Measurements from ENCODE around the gene ADGRG6.

ADGRG6 gene

DNA sequence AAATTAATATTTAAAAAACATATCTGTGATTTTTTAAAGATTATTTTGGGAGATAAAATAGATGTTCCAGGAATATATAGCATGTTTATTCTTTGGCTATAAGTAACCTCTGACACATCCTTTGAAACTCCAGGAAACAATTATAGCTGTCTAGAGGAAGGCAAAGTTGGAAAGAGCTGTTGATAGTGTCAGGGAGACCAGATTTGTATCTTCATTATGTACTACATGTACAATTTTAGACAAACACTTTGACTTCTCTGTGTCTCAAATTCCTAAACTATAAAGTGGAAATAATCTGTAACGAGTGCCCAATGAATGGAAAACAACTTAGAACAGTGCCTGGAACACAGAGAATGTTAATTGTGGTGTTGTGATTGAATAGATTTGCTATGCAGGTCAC is 25.6 kb upstream of the ADGRG6 start:
- H4K20me1 ChIP-seq (ENCODE audit: insufficient read depth, low read length) = no peaks in the 10 kb centered on the region
- H3K9me3 ChIP-seq (ENCODE audit: low read length) = no peaks in the 10 kb centered on the region
- no peak overlapping the region for H2AFZ ChIP-seq (ENCODE audit: low read length)
- H3K4me2 ChIP-seq (ENCODE audit: low read length) = no peak overlapping the region
- H3K27ac ChIP-seq (ENCODE audit: low read depth, low read length, poor library complexity, severe bottlenecking) = no peak overlapping the region
- no peaks in the 10 kb centered on the region for H3K27me3 ChIP-seq (ENCODE audit: insufficient read depth, low read length)
- TF ChIP-seq EZH2 (IDR thresholded peaks at IDR 0.05; ENCODE audit: borderline replicate concordance, low read length) = no peak
- TF ChIP-seq, protein P1, sequence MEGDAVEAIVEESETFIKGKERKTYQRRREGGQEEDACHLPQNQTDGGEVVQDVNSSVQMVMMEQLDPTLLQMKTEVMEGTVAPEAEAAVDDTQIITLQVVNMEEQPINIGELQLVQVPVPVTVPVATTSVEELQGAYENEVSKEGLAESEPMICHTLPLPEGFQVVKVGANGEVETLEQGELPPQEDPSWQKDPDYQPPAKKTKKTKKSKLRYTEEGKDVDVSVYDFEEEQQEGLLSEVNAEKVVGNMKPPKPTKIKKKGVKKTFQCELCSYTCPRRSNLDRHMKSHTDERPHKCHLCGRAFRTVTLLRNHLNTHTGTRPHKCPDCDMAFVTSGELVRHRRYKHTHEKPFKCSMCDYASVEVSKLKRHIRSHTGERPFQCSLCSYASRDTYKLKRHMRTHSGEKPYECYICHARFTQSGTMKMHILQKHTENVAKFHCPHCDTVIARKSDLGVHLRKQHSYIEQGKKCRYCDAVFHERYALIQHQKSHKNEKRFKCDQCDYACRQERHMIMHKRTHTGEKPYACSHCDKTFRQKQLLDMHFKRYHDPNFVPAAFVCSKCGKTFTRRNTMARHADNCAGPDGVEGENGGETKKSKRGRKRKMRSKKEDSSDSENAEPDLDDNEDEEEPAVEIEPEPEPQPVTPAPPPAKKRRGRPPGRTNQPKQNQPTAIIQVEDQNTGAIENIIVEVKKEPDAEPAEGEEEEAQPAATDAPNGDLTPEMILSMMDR (IDR thresholded peaks at IDR 0.05; ENCODE audit: low read length) = no peak
- no peaks in the 10 kb centered on the region for H3K79me2 ChIP-seq (ENCODE audit: insufficient read depth, low read length)
- H3K36me3 ChIP-seq (ENCODE audit: insufficient read depth, low read length) = no peaks in the 10 kb centered on the region
- no peak overlapping the region for H3K4me3 ChIP-seq (ENCODE audit: low read depth, low read length, poor library complexity, severe bottlenecking)
- no peaks in the 10 kb centered on the region for H3F3A ChIP-seq (ENCODE audit: insufficient read depth, low read length)
- H3K4me1 ChIP-seq (ENCODE audit: insufficient read depth, low read length, severe bottlenecking) = no peaks in the 10 kb centered on the region
- no peak overlapping the region for H3K9ac ChIP-seq (ENCODE audit: low read length)
- H3K9me2 ChIP-seq (ENCODE audit: low read depth, low read length) = no peaks in the 10 kb centered on the region

DNA sequence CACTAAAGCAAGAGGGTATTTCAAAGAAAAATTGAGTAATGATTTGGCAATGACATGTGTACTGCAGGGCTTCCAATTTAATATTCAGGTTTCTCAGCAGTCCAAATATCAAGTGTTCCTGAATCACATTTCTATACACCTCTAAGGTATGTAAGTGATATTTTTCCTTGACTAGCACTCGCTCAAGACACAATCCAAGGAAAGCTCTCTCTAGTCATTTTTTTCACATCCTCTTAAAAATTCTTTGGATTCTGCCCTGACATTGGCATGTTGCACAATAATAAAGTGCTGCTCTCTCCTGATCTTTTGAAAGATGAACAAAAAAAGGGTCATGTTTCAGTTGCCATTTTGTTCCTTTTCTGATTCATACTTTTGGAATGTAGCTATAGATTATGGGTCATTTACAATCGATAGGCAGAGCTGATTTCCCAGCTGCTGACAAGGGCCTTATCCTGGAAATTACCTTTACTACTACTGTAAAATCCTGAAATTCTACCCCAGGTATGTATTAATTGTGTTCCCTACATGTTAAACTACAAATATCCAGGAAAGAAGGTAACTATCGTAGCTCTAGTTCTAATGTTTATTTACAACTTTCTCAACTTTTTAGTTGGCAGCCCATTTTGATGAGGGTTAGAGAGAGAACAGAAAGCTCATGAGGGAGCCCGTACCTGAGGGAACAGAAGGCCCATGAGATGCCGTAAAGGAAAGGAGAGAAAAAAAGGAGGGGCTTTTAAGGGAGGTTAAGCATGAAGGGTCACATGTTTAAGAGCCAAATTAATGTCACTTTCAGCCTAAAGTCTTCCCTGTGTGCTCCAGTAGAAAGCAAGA is 22.2 kb upstream of the ADGRG6 start:
- Histone ChIP-seq H3K9me3 (ENCODE audit: low read length) (no peaks in the 10 kb centered on the region), H3K4me1 (ENCODE audit: insufficient read depth, low read length, severe bottlenecking) (no peaks in the 10 kb centered on the region), H4K20me1 (ENCODE audit: insufficient read depth, low read length) (no peaks in the 10 kb centered on the region), H3K9me2 (ENCODE audit: low read depth, low read length) (no peaks in the 10 kb centered on the region), H2AFZ (ENCODE audit: low read length) (no peak overlapping the region), H3K27me3 (ENCODE audit: insufficient read depth, low read length) (no peaks in the 10 kb centered on the region), H3K9ac (ENCODE audit: low read length) (no peak overlapping the region), H3K79me2 (ENCODE audit: insufficient read depth, low read length) (no peaks in the 10 kb centered on the region), H3K27ac (ENCODE audit: low read depth, low read length, poor library complexity, severe bottlenecking) (no peak overlapping the region), H3K36me3 (ENCODE audit: insufficient read depth, low read length) (no peaks in the 10 kb centered on the region), H3K4me2 (ENCODE audit: low read length) (no peak overlapping the region), H3K4me3 (ENCODE audit: low read depth, low read length, poor library complexity, severe bottlenecking) (no peak overlapping the region), H3F3A (ENCODE audit: insufficient read depth, low read length) (no peaks in the 10 kb centered on the region)
- TF ChIP-seq EZH2 (IDR thresholded peaks at IDR 0.05; ENCODE audit: borderline replicate concordance, low read length) = no peak
- TF ChIP-seq, protein P1 (IDR thresholded peaks at IDR 0.05; ENCODE audit: low read length) = no peak

DNA sequence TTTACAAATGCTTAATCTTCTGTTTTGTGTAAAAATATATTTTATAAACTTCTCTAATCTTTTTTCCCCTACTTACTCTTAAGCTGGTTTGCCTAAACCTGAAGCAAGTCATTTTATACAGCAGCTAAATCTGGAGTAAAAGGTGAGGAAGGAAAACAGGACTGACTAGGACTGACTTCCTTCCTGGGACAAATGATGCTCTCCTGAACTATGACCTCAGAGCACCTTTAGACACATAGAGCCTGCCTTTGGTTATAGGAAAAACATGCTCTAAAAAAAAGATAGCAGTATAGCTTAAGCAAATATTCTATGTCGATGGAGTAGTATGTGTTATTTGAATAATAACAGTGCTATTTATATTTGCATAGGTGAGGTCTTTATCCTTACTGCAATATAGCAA is 21.5 kb upstream of the ADGRG6 start:
- TF ChIP-seq, protein P1 (IDR thresholded peaks at IDR 0.05; ENCODE audit: low read length) = no peak
- TF ChIP-seq EZH2 (IDR thresholded peaks at IDR 0.05; ENCODE audit: borderline replicate concordance, low read length) = no peak
- no peaks in the 10 kb centered on the region for H3K79me2 ChIP-seq (ENCODE audit: insufficient read depth, low read length)
- no peaks in the 10 kb centered on the region for H3K27me3 ChIP-seq (ENCODE audit: insufficient read depth, low read length)
- no peak overlapping the region for H3K4me3 ChIP-seq (ENCODE audit: low read depth, low read length, poor library complexity, severe bottlenecking)
- H3K27ac ChIP-seq (ENCODE audit: low read depth, low read length, poor library complexity, severe bottlenecking) = no peak overlapping the region
- H2AFZ ChIP-seq (ENCODE audit: low read length) = no peak overlapping the region
- H3K9me2 ChIP-seq (ENCODE audit: low read depth, low read length) = no peaks in the 10 kb centered on the region
- no peaks in the 10 kb centered on the region for H3F3A ChIP-seq (ENCODE audit: insufficient read depth, low read length)
- H3K4me2 ChIP-seq (ENCODE audit: low read length) = no peak overlapping the region
- no peaks in the 10 kb centered on the region for H3K9me3 ChIP-seq (ENCODE audit: low read length)
- no peaks in the 10 kb centered on the region for H3K36me3 ChIP-seq (ENCODE audit: insufficient read depth, low read length)
- H4K20me1 ChIP-seq (ENCODE audit: insufficient read depth, low read length) = no peaks in the 10 kb centered on the region
- H3K4me1 ChIP-seq (ENCODE audit: insufficient read depth, low read length, severe bottlenecking) = no peaks in the 10 kb centered on the region
- H3K9ac ChIP-seq (ENCODE audit: low read length) = no peak overlapping the region

All from OCI-LY1 (cell line).